ENCODE measurements around the gene SULT1C3.

Gene SULT1C3

GRCh38 chr2:108301558-108301957 lies 61.8 kb downstream of the SULT1C3 start:
- Histone ChIP-seq H2AK5ac (ENCODE audit: low read length, severe bottlenecking) (no peak overlapping the region), H3K9ac (ENCODE audit: low read length) (no peak overlapping the region), H3K14ac (ENCODE audit: low read length in 2 of 2) (no peak overlapping the region), H4K91ac (ENCODE audit: low read length) (no peak overlapping the region), H2AFZ (ENCODE audit: low read depth, low read length) (no peak overlapping the region), H3K9me3 (ENCODE audit: control insufficient read depth, low read length) (no peaks in the 10 kb centered on the region), H3K27ac (ENCODE audit: low read length, poor library complexity, severe bottlenecking) (no peak overlapping the region), H3K4me1 (ENCODE audit: control insufficient read depth, insufficient read depth, low read depth, low read length) (peaks cover 8% of the 10 kb centered on the region), H2BK12ac (ENCODE audit: low read length in 2 of 2) (no peak overlapping the region), H2BK15ac (ENCODE audit: low read depth, poor library complexity, severe bottlenecking) (no peak overlapping the region), H3K79me1 (replicated peaks; ENCODE audit: low read length, poor library complexity, severe bottlenecking) (peaks cover 8% of the 10 kb centered on the region), H3K4me3 (ENCODE audit: insufficient read depth in 1 of 2, low read depth in 1 of 2, low read length in 2 of 2) (no peak overlapping the region), H3K23ac (ENCODE audit: low read length in 2 of 2) (no peak overlapping the region), H3K4ac (ENCODE audit: low read depth in 1 of 2, low read length in 2 of 2) (no peak overlapping the region), H3K27me3 (ENCODE audit: control insufficient read depth in 1 of 2, insufficient read depth in 1 of 2, low read length in 2 of 2) (no peaks in the 10 kb centered on the region), H2BK120ac (ENCODE audit: low read depth, low read length) (no peak overlapping the region), H2BK5ac (ENCODE audit: low read depth, low read length, poor library complexity, severe bottlenecking) (no peak overlapping the region), H3K4me2 (ENCODE audit: low read length, poor library complexity, severe bottlenecking) (no peak overlapping the region), H3K36me3 (ENCODE audit: control insufficient read depth in 1 of 2, insufficient read depth in 2 of 2, low read depth in 1 of 2, low read length in 2 of 2) (no peaks in the 10 kb centered on the region), H4K8ac (ENCODE audit: low read length) (no peak overlapping the region), H3K18ac (ENCODE audit: low read depth in 1 of 2, low read length in 2 of 2) (no peak overlapping the region)
- DNase-seq: no peak
- WGBS: 93% methylated on average over 7 of the region's 7 CpGs

GRCh38 chr2:108304975-108305374 lies 65.2 kb downstream of the SULT1C3 start:
- Histone ChIP-seq H4K91ac (ENCODE audit: low read length) (no peak overlapping the region), H2BK5ac (ENCODE audit: low read depth, low read length, poor library complexity, severe bottlenecking) (no peak overlapping the region), H2BK12ac (ENCODE audit: low read length in 2 of 2) (no peak overlapping the region), H3K14ac (ENCODE audit: low read length in 2 of 2) (no peak overlapping the region), H3K18ac (ENCODE audit: low read depth in 1 of 2, low read length in 2 of 2) (no peak overlapping the region), H3K79me1 (replicated peaks; ENCODE audit: low read length, poor library complexity, severe bottlenecking) (peaks cover 7% of the 10 kb centered on the region), H3K4me3 (ENCODE audit: insufficient read depth in 1 of 2, low read depth in 1 of 2, low read length in 2 of 2) (no peak overlapping the region), H2BK120ac (ENCODE audit: low read depth, low read length) (no peak overlapping the region), H3K36me3 (ENCODE audit: control insufficient read depth in 1 of 2, insufficient read depth in 2 of 2, low read depth in 1 of 2, low read length in 2 of 2) (no peaks in the 10 kb centered on the region), H3K27me3 (ENCODE audit: control insufficient read depth in 1 of 2, insufficient read depth in 1 of 2, low read length in 2 of 2) (no peaks in the 10 kb centered on the region), H4K8ac (ENCODE audit: low read length) (no peak overlapping the region), H3K4me1 (ENCODE audit: control insufficient read depth, insufficient read depth, low read depth, low read length) (peaks cover 3% of the 10 kb centered on the region), H3K23ac (ENCODE audit: low read length in 2 of 2) (no peak overlapping the region), H3K4ac (ENCODE audit: low read depth in 1 of 2, low read length in 2 of 2) (no peak overlapping the region), H2AFZ (ENCODE audit: low read depth, low read length) (no peak overlapping the region), H3K9me3 (ENCODE audit: control insufficient read depth, low read length) (no peaks in the 10 kb centered on the region), H3K27ac (ENCODE audit: low read length, poor library complexity, severe bottlenecking) (no peak overlapping the region), H3K4me2 (ENCODE audit: low read length, poor library complexity, severe bottlenecking) (no peak overlapping the region), H2BK15ac (ENCODE audit: low read depth, poor library complexity, severe bottlenecking) (no peak overlapping the region), H3K9ac (ENCODE audit: low read length) (no peak overlapping the region), H2AK5ac (ENCODE audit: low read length, severe bottlenecking) (no peak overlapping the region)
- 79% methylated on average over 2 of the region's 2 CpGs for WGBS
- DNase-seq: no peak

GRCh38 chr2:108305901-108306300 lies 66.1 kb downstream of the SULT1C3 start:
- Histone ChIP-seq H3K14ac (ENCODE audit: low read length in 2 of 2) (no peak overlapping the region), H3K27ac (ENCODE audit: low read length, poor library complexity, severe bottlenecking) (no peak overlapping the region), H3K79me1 (replicated peaks; ENCODE audit: low read length, poor library complexity, severe bottlenecking) (peaks cover 7% of the 10 kb centered on the region), H2BK5ac (ENCODE audit: low read depth, low read length, poor library complexity, severe bottlenecking) (no peak overlapping the region), H4K8ac (ENCODE audit: low read length) (no peak overlapping the region), H2BK15ac (ENCODE audit: low read depth, poor library complexity, severe bottlenecking) (no peak overlapping the region), H2BK12ac (ENCODE audit: low read length in 2 of 2) (no peak overlapping the region), H3K27me3 (ENCODE audit: control insufficient read depth in 1 of 2, insufficient read depth in 1 of 2, low read length in 2 of 2) (no peaks in the 10 kb centered on the region), H3K36me3 (ENCODE audit: control insufficient read depth in 1 of 2, insufficient read depth in 2 of 2, low read depth in 1 of 2, low read length in 2 of 2) (no peaks in the 10 kb centered on the region), H3K4me2 (ENCODE audit: low read length, poor library complexity, severe bottlenecking) (no peak overlapping the region), H4K91ac (ENCODE audit: low read length) (no peak overlapping the region), H3K4me1 (ENCODE audit: control insufficient read depth, insufficient read depth, low read depth, low read length) (peaks cover 2% of the 10 kb centered on the region), H3K9me3 (ENCODE audit: control insufficient read depth, low read length) (no peaks in the 10 kb centered on the region), H2BK120ac (ENCODE audit: low read depth, low read length) (no peak overlapping the region), H3K4me3 (ENCODE audit: insufficient read depth in 1 of 2, low read depth in 1 of 2, low read length in 2 of 2) (no peak overlapping the region), H3K4ac (ENCODE audit: low read depth in 1 of 2, low read length in 2 of 2) (no peak overlapping the region), H2AFZ (ENCODE audit: low read depth, low read length) (no peak overlapping the region), H3K18ac (ENCODE audit: low read depth in 1 of 2, low read length in 2 of 2) (no peak overlapping the region), H2AK5ac (ENCODE audit: low read length, severe bottlenecking) (no peak overlapping the region), H3K9ac (ENCODE audit: low read length) (no peak overlapping the region), H3K23ac (ENCODE audit: low read length in 2 of 2) (no peak overlapping the region)
- WGBS: 86% methylated on average over 2 of the region's 2 CpGs
- no peak for DNase-seq

- no peak overlapping the region for H2BK15ac ChIP-seq (ENCODE audit: low read depth, poor library complexity, severe bottlenecking)
- H4K91ac ChIP-seq (ENCODE audit: low read length): no peak overlapping the region
- no peak overlapping the region for H2BK5ac ChIP-seq (ENCODE audit: low read depth, low read length, poor library complexity, severe bottlenecking)
- no peak overlapping the region for H3K23ac ChIP-seq (ENCODE audit: low read length in 2 of 2)
- no peak overlapping the region for H2AK5ac ChIP-seq (ENCODE audit: low read length, severe bottlenecking)
- no peak overlapping the region for H3K14ac ChIP-seq (ENCODE audit: low read length in 2 of 2)
- no peak overlapping the region for H2AFZ ChIP-seq (ENCODE audit: low read depth, low read length)
- H3K36me3 ChIP-seq (ENCODE audit: control insufficient read depth in 1 of 2, insufficient read depth in 2 of 2, low read depth in 1 of 2, low read length in 2 of 2): no peaks in the 10 kb centered on the region
- no peaks in the 10 kb centered on the region for H3K9me3 ChIP-seq (ENCODE audit: control insufficient read depth, low read length)
- no peak overlapping the region for H2BK12ac ChIP-seq (ENCODE audit: low read length in 2 of 2)
- no peak overlapping the region for H3K27ac ChIP-seq (ENCODE audit: low read length, poor library complexity, severe bottlenecking)
- H2BK120ac ChIP-seq (ENCODE audit: low read depth, low read length): no peak overlapping the region
- peaks cover 14% of the 10 kb centered on the region for H3K79me1 ChIP-seq (replicated peaks; ENCODE audit: low read length, poor library complexity, severe bottlenecking)
- no peak for DNase-seq
- no peak overlapping the region for H3K4ac ChIP-seq (ENCODE audit: low read depth in 1 of 2, low read length in 2 of 2)
- H4K8ac ChIP-seq (ENCODE audit: low read length): no peak overlapping the region
- H3K18ac ChIP-seq (ENCODE audit: low read depth in 1 of 2, low read length in 2 of 2): no peak overlapping the region
- H3K27me3 ChIP-seq (ENCODE audit: control insufficient read depth in 1 of 2, insufficient read depth in 1 of 2, low read length in 2 of 2): no peaks in the 10 kb centered on the region
- no peak overlapping the region for H3K9ac ChIP-seq (ENCODE audit: low read length)
- no peak overlapping the region for H3K4me3 ChIP-seq (ENCODE audit: insufficient read depth in 1 of 2, low read depth in 1 of 2, low read length in 2 of 2)
- no peak overlapping the region for H3K4me2 ChIP-seq (ENCODE audit: low read length, poor library complexity, severe bottlenecking)
- peaks cover 10% of the 10 kb centered on the region for H3K4me1 ChIP-seq (ENCODE audit: control insufficient read depth, insufficient read depth, low read depth, low read length)
Measured at GRCh38 chr2:108309903-108310302, 70.1 kb downstream of the SULT1C3 start.
